22Rv1 (cell line): ENCODE measurements around the gene OCA2.

Experiments used
- H3K27ac ChIP-seq: fragments of 450-650 bp; 2 replicates; pipeline ENCODE4 v1.5.1; 2017
- ZFX ChIP-seq: fragments of 450-650 bp; IDR thresholded peaks from 2 replicates; pipeline ENCODE4 v1.6.1; 2017; ENCODE audit warnings: antibody characterized with exemption, borderline replicate concordance
- TF ChIP-seq, protein P1 (sequence below): fragments of 450-650 bp; IDR thresholded peaks from 2 replicates; pipeline ENCODE4 v1.5.1; 2017; ENCODE audit warnings: mild to moderate bottlenecking

The OCA2 gene

DNA sequence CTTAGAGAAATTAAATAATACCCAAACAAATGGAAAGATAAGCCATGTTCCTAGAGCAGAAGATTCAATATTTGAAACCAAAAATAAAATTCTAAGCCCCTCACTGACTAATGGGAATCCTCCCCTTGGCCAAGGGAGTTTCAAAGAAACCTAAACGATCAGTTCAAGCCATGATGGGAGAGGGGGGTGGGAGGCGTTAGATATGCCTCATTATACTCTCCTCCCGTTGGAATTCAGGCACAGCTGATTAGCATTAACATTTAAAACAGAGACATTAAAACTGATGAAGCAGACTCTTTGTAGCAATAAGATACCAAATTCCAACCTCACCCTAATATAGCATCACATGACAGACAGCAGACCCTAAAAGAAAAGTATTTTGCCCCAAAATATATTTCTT lies 32.9 kb downstream of the OCA2 start:
- H3K27ac ChIP-seq = no peak overlapping the region
- no peak for TF ChIP-seq ZFX
- TF ChIP-seq, protein P1, sequence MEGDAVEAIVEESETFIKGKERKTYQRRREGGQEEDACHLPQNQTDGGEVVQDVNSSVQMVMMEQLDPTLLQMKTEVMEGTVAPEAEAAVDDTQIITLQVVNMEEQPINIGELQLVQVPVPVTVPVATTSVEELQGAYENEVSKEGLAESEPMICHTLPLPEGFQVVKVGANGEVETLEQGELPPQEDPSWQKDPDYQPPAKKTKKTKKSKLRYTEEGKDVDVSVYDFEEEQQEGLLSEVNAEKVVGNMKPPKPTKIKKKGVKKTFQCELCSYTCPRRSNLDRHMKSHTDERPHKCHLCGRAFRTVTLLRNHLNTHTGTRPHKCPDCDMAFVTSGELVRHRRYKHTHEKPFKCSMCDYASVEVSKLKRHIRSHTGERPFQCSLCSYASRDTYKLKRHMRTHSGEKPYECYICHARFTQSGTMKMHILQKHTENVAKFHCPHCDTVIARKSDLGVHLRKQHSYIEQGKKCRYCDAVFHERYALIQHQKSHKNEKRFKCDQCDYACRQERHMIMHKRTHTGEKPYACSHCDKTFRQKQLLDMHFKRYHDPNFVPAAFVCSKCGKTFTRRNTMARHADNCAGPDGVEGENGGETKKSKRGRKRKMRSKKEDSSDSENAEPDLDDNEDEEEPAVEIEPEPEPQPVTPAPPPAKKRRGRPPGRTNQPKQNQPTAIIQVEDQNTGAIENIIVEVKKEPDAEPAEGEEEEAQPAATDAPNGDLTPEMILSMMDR = no peak

DNA sequence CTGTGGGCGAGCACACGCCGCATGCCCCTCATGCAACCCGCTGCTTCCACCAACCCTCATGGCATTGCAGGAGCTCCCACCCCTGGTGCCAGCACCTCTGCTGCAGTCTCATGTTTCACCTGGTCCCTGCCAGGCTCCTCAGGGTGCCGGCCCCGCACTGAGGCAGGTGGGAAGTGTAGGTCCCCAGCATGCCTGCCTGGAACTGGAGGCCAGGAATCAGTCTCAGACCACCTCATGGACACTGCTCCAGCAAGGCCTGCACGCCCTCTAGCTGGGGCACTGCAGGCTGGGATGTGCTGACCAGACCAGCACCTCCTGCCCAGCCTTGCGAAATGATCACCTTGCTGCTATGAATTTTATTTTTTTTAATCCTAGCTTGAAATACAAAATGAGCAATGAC lies 39.1 kb downstream of the OCA2 start:
- TF ChIP-seq, protein P1 = no peak
- no peak overlapping the region for H3K27ac ChIP-seq

DNA sequence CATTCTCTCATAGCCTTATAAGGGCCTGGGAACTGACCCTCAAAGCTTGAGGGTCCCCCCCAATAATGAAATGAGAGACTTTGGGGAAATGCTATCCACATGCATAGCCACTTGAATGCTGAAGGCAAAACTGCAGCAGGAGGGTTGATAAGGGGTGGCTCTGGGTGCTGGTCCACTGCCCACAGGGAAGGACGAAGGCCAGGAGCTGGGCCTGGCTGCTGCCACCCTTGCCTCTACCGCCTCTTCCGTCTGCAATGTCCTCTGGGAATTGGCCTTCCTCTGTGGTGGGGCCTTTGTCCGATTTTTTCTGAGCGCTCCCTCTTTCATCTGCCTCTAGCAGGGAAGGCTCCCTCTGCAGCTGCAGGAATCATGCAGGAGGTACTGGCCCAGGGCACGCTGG lies 41.0 kb downstream of the OCA2 start:
- TF ChIP-seq ZFX = no peak
- TF ChIP-seq, protein P1 = no peak

DNA sequence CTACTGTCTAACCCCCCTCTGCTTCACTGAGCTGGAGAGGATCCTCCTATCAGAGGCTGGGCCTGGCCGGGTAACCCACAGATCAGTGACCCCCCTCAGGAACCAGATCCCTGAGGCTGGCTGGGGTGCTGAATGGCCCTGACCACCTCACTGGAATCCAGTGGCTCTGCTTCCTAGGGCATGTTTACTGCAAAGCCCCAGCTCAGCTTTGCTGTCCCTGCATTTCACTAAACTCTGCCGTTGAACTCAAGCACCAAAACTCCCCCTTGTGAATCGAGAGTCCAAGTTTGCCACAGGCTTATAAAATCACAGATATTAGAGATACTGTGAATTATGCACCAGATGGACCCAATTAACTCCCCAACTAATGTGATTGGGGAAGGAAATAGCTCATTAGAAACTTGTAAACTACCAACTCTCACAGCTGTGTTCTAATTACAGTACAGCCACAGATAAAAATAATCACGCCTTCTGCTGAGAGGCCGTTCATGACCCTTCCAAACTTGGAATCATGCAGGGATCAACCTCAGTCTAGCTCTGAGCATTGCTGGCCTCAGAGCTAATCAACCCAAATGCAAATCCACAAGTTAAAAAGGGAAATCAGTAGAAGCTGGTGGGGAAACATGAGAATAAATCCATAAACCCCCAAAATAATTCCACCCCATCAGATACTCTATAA lies 47.0 kb downstream of the OCA2 start:
- no peak overlapping the region for H3K27ac ChIP-seq
- TF ChIP-seq ZFX = no peak
- TF ChIP-seq, protein P1 = no peak

More for the DNA sequence above, 41.0 kb downstream of the OCA2 start:
- no peak overlapping the region for H3K27ac ChIP-seq

DNA sequence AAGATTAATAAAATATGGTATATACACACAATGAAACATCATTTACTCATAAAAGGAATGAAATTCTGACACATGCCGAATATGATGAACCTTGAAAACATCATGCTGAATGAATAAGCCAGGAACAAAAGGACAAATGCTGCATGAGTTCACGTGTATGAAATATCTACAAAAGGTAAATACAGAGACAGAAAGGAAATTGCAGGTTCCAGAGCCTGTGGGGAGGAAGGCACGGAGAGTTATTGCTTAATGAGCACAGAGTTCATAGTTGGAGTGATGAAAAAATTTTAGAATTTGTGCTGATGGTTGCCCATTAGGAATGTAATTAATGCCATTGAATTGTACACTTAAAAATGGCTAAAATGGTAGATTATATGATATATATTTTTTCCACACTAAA lies 49.5 kb downstream of the OCA2 start:
- no peak overlapping the region for H3K27ac ChIP-seq
- TF ChIP-seq, protein P1 = no peak
- no peak for TF ChIP-seq ZFX

DNA sequence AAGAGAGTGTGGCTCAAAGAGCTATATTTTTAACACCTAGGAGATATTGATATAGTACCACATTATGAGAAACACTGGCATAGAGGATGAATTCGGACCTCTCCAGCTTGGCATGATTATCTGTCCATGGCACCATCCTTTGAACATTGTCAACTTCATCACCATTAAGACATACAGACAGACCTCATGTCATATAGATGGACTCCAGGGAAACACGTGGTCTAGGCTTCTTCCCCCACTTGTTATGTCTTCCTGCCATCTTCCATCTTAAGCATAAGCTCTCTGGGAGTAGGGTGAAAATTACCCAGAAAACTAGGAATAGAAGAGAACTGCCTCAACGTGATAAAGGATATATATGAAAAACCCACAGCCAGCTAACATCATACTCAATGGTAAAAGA lies 51.8 kb downstream of the OCA2 start:
- TF ChIP-seq ZFX = no peak
- TF ChIP-seq, protein P1 = no peak
- no peak overlapping the region for H3K27ac ChIP-seq

DNA sequence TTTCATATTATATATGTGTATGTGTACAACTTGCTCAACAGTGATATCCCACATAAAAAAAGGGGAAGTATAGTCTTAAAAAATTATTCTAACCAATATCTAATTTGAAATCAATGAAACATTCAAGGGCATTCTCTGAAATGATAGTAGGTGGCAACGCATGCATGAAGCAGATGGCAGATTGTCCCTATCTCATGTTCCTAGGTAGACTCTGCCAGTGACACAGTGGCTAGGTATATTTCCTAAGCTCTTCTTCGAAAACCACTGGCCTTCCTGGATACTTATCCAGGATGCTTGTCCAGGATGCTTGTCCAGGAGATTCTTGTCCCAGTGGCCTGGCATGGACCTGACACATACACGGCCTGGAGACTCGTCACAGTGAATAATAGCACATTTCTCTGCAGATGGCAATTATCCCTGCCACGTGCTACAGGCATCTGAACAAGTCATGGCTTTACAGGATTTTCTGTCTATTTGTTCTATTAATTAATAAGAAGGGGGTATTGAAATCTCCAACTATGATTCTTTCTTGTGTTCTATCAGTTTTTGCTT lies 54.9 kb downstream of the OCA2 start:
- TF ChIP-seq, protein P1 = no peak
- TF ChIP-seq ZFX = no peak
- H3K27ac ChIP-seq = no peak overlapping the region
